Brain pericyte (primary cell): ENCODE results near the gene GNAZ.
A peak's percentile ranks its signal among the peaks of the same experiment; 100 is the strongest.
"Not testable (repeated sequence)": the region's sequence is repeated elsewhere in the genome, so short reads cannot be mapped to it uniquely, and the experiment has no call there.

Source experiments
- DNase-seq: peaks from one replicate; pipeline ENCODE4 v3.0.0-alpha.2; 2012; ENCODE audit warnings: low read depth, low spot score

Gene GNAZ

GRCh38 chr22:23132376-23133091, 62.2 kb downstream of the GNAZ start:
- no peak for DNase-seq

GRCh38 chr22:23133922-23134321, 63.6 kb downstream of the GNAZ start:
- no peak for DNase-seq

- DNase-seq = not testable (repeated sequence)
Measured at GRCh38 chr22:23136991-23137390, 66.7 kb downstream of the GNAZ start.

DNA sequence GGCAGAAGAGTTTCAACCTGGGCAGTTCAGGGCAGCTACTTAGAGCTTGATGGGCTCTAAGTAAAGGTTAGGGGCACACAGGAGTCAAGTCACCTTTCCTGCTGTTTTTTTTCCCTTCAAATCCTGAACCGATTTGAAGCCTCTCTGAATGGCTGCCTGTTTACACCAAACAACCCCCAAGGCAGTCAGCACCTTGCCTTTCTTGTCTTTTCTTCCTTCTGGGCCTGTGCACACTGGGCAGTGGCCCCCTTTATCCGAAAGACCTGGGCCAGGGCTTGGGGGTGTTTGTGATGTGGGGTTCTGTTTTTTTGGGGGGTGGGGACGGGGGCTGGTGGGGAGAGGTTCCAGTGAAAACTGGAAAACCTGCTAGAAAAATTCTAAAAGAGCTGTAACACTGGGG, 67.1 kb downstream of the GNAZ start:
- DNase-seq = no peak

DNA sequence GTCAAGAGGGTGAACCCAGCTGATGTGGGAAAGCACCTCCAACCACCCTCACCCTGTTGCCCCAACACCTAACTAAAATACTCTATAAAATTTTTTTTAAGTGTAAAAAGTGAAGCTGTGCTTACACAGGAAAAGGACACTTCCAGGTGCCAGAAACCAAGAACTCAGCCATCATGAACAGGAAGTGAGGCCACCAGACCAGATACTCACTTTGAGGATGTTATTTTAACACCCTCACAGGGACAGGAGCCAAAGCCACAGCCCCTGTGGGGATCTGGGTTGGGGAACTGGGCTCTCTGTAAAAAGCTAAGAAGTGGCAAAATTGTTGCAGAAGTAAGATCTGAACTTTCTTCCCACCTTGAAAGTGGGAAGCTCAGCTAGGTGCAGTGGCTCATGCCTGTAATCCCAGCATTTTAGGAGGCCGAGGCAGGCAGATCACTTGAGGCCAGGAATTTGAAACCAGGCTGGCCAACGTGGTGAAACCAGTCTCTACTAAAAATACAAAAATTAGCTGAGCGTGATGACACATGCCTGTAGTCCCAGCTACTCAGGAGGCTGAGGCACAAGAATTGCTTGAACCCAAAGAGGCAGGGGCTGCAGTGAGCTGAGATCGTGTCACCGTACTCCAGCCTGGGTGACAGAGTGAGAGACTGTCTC, 67.7 kb downstream of the GNAZ start:
- no peak for DNase-seq

GRCh38 chr22:23138584-23139435, 68.5 kb downstream of the GNAZ start:
- no peak for DNase-seq

- no peak for DNase-seq
Measured at GRCh38 chr22:23140385-23140784, 70.1 kb downstream of the GNAZ start.

GRCh38 chr22:23142546-23143105, 72.3 kb downstream of the GNAZ start:
- no peak for DNase-seq

GRCh38 chr22:23143119-23143518, 72.8 kb downstream of the GNAZ start:
- no peak for DNase-seq

DNA sequence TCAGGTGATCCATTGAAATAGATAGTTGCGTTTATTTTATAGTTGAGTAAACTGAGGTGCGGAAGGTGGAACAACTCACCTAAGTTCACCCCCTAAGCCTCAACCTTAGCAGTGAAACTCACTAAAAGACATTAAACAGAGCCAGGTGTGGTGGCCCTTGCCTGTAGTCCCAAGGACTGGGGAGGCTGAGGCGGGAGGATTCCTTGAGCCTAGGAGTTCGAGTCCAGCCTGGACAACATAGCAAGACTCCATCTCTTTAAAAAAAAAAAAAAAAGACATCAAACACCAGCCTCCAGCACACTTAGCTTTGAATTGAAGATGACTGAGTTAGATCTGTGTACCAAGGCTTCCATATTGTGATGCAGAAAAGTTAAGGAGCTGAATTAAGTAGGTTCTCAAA, 74.1 kb downstream of the GNAZ start:
- DNase-seq = no peak

DNA sequence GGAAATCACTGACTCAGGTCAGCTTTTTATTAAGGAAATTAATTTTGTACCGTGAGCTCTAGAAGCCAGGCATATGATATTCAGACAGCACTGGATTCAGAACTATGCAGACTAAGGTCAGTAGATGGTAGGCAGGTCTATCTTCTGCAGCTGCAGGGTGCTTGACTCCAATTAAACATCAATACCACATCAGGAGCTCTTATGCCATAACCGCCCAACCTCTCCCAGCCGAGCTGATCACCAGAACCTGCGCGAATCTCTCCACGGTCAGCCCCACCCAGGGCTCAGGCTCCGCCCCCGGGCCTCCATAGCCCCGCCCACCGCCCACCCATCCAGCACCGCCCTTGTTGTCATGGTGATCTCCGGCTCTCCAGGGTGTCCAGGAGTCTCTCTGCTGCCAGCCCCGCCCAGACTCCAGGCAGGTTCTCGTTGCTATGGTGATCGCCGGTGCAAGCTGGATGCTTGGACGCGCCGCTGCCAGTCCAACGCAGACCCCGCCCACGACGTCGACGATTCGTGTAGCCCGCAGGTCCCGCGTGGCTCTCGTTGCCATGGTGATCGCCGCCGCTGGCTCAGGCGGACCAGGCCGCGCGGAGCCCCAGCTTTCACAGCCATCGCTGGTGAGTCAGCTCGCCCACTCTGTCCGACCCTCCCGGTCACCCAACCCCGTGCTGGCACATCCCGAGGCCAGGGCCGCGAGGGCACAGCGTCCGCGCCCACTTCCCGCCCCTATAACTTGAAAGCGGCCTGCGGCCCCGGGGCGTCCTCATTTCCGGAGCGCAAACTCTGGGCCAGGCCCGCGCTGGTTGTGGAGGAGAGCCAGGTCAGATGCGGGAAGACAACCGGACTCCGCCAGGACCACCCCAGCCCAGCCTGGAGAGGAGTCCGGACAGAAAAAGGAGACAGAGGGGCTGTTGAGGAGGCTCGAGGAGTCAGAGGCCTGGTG, 74.9 kb downstream of the GNAZ start, which contains the start of gene RAB36:
RAB36 (plus strand) TSS at position 546 of the 946 bp plus-strand sequence. CDS start 1,140 bp downstream, outside the sequence.
- DNase-seq = peak; percentile 92

- DNase-seq = no peak
Measured at GRCh38 chr22:23145878-23146470, 75.7 kb downstream of the GNAZ start.

- DNase-seq = no peak
Measured at GRCh38 chr22:23146478-23147205, 76.3 kb downstream of the GNAZ start.

GRCh38 chr22:23147617-23148387, 77.5 kb downstream of the GNAZ start:
- DNase-seq = no peak

DNA sequence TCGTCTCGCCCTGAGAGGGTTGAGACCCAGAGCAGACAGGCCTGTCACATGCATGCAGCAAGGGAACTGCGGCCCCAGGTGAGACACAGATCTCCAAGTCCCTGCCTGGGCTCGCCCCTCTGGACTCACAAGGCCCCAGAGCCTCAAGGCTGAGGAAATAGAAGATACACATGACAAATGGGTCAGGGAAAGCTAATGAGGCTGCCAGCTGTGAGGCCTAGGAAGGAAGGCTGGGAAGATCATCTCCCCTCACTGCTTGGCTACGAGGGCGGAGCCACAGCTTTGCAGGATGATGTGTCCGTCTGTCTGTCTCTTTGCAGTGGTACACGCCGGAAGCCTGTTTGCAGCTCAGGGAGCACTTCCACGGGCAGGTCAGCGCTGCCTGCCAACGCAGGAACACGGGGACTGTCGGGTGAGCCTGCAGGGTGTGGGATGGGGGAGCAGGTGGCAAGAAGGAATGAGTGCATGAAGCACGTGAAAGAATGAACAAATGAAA, 79.5 kb downstream of the GNAZ start:
- DNase-seq = no peak

DNA sequence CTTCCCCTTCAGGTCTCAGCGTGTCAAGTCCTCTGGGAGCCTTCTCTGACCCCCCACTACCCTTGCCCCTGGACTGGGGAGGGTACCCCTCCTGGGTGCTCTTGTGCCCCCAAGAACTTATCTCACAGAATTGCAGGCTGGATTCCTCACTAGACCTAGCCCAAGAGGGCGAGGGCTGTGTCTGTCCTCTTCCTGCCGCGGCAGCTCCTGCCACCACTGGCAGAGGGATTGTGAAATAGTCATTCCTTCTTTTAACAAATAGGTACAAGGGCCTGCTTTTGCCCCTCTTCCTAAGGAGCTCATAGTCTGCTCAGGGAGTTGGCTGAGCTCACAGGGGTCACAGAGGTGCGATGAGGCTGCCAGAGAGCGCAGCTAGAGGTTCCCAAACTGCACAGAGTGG, 80.4 kb downstream of the GNAZ start:
- no peak for DNase-seq

DNA sequence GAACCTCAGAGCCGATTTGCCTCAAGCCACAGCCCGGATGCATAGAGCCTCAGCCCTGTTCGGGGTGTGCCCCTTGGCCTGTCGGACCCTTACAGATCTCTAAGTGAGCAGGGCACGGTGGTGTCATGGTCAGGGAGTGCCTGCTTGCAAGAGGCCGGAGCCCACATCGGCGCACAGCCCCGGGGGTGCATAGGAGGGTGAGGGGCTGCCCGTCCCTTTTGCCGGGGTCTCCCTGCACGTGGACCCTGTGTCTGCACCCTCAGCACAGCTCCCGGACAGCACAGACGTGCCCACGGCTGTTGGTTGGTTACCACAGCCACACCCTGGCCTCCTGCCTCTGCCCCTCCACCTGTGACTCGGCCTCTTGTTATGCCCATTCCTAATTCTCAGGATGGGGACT, 81.5 kb downstream of the GNAZ start:
- no peak for DNase-seq

GRCh38 chr22:23152238-23153114, 82.2 kb downstream of the GNAZ start:
- no peak for DNase-seq
